ENCODE measurements around the gene UBALD2.
A peak's percentile ranks its signal among the peaks of the same experiment; 100 is the strongest.
"Not testable (repeated sequence)": the region's sequence is repeated elsewhere in the genome, so short reads cannot be mapped to it uniquely, and the experiment has no call there.

Gene UBALD2

GRCh38 chr17:76277300-76278267 is 12.4 kb downstream of the UBALD2 start:
- DNase-seq (ENCODE audit: low read depth), result no peak

- no peak for DNase-seq (ENCODE audit: low read depth)
These were observed 13.2 kb downstream of the UBALD2 start for GRCh38 chr17:76278268-76278908.

DNA sequence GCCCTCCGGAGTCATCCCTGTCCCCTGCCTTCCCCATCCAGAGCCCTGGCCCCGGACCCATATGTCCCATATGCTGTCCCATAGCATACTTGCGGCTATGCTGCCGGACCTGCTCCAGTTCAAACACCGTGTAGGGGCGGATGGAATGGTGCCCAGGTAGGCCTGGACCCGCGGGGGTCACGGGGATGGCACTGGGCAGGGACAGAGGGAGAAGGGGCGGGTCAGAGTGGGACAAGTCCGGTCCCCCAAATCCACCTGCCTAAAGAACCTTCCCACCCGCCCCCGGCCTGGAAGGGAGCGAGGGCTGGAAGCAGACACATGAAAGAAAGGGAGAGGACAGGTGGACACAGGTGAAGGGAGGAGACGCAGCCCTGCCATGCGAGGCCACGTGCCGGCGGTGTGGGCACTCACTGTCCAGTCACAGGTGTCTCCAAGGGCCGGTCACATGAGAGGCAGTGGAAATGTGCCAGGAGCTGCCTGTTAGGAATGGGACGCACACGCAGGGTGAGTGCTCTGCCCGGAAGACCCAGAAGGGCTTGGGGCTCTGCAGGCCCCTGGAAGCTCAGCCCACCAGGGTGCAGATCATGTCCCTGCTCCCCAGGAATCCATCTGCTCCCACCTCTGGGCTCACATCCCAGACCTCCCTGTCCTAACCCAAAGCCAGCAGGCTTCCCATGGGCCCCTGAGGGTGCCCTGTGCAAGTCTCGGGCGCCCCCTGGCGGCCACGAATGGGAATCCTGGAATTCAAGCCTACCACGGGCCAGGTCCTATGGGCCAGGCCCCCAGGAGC is 14.0 kb downstream of the UBALD2 start:
- DNase-seq (ENCODE audit: low read depth), result peak; percentile 62

DNA sequence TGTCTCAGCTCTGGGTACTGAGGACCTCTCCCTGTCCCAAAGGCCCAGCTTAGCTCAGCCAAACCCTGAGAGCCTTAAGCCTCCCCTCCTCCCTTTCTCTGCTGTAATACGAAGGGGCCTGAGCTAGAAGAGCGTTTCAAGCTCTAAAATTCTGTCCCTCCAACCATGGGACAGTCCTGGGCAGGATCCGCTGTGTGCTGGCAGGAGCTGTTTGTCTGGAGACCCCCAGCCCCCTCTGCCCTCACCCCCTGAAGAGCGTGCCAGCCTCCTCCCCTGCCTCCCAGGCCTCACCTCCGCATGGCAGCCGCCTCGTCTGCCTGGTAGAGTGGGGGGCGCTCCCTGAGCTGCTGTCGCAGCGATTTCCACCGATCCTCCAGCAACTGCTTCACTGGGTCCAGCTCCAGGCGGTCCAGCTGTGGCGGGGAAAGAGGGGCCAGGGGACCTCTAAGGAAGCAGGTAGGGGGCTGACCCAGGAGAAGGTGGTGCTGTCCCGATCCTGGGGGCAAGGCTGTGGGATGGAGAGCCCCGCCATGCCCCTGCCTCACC is 14.7 kb downstream of the UBALD2 start:
- no peak for DNase-seq (ENCODE audit: low read depth)

- no peak for DNase-seq (ENCODE audit: low read depth)
These were observed 15.5 kb downstream of the UBALD2 start for GRCh38 chr17:76280650-76281049.

GRCh38 chr17:76281573-76282371 is 16.6 kb downstream of the UBALD2 start:
- DNase-seq (ENCODE audit: low read depth), result no peak

- DNase-seq (ENCODE audit: low read depth), result no peak
These were observed 27.4 kb downstream of the UBALD2 start for GRCh38 chr17:76292567-76292966.

- no peak for DNase-seq (ENCODE audit: low read depth)
These were observed 28.0 kb downstream of the UBALD2 start for GRCh38 chr17:76293106-76293505.

GRCh38 chr17:76296186-76296585 is 31.0 kb downstream of the UBALD2 start:
- DNase-seq (ENCODE audit: low read depth), result no peak

DNA sequence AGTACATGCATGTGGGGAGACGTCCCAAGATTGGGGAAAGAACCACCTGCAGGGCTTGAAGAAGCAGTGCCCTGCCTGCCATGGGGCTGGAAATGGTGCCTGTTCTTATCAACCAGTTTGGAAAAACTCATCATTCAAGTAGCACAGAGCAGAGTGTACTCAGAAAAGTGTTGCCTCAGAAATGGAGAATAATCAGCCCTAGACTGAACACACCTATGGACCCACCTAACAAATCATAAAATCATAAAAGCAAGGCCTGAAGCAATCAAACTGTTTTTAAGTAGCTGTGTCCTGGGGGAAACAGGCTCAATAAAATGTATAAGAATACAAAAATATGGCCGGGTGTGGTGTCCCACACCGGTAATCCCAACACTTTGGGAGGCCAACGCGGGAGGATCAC is 31.7 kb downstream of the UBALD2 start:
- DNase-seq (ENCODE audit: low read depth), result no peak

DNA sequence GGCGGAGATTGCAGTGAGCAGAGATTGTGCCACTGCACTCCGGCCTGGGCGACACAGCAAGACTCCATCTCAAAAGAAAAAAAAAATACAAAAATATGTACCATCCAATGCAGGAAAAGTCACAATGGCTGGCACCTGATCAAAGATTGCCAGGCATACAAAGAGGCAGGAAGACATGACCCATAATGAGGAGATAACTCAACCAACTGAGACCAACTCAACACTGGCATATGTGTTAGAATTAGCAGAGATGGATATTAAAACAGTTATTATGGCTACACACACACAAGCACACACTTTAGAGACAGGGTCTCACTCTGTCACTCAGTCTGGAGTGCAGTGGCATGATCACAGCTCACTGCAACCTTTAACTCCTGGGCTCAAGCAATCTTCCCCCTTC is 32.3 kb downstream of the UBALD2 start:
- DNase-seq (ENCODE audit: low read depth), result no peak

DNA sequence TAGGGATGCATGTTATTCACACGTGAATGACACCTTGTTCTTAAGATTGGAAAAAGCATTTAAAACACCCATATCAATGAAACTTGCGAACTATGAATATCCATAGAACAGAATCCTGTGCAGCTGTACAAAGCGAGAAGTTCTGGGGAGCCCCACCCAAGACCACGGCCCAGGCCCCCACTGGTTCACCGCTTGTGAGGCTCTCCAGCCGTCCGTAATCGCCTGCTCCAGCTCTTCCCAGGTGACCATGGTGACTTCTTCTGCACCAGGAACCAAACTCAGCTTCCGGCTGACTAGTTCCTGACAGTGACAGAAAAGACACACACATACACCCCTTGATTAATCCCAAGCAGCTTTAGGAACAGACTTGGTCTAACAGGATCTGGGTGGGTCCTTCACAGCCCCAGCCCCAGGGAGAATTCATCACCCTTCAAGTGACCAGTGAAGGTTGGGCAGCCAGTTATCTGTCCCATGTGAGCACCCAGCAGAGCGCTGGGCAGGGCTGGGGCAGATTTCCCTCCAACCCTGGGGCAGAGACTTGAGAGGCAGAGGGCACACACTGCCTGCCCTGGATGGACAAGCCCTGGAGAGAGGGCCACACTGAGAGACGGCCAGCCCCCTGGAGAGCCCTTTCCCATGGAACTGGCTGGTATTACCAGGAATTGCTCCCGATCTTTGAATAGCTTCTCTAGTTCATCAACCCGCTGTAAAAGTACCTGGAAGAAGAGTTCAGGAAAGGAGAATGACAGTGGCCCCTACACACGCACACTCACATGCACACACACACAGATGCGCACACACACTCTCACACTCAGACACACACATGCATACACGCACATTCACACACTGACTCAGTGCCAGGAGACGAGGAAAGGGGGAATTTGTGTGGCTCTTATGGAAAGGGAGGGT is 39.3 kb downstream of the UBALD2 start:
- no peak for DNase-seq (ENCODE audit: low read depth)

GRCh38 chr17:76305135-76305454 is 39.9 kb downstream of the UBALD2 start:
- DNase-seq (ENCODE audit: low read depth), result not testable (repeated sequence)

- DNase-seq (ENCODE audit: low read depth), result no peak
These were observed 42.3 kb downstream of the UBALD2 start for GRCh38 chr17:76307299-76307965.

GRCh38 chr17:76307966-76308338 is 42.8 kb downstream of the UBALD2 start, which contains the start of gene QRICH2:
Gene QRICH2, minus strand, starts transcription at chr17:76308276. Its CDS starts 278 bp downstream, at chr17:76307998.
- DNase-seq (ENCODE audit: low read depth), result no peak

GRCh38 chr17:76309461-76309860 is 44.3 kb downstream of the UBALD2 start:
- DNase-seq (ENCODE audit: low read depth), result no peak

- no peak for DNase-seq (ENCODE audit: low read depth)
These were observed 47.6 kb downstream of the UBALD2 start for GRCh38 chr17:76312735-76313134.

- DNase-seq (ENCODE audit: low read depth), result no peak
These were observed 49.5 kb downstream of the UBALD2 start for GRCh38 chr17:76314392-76315227.

DNA sequence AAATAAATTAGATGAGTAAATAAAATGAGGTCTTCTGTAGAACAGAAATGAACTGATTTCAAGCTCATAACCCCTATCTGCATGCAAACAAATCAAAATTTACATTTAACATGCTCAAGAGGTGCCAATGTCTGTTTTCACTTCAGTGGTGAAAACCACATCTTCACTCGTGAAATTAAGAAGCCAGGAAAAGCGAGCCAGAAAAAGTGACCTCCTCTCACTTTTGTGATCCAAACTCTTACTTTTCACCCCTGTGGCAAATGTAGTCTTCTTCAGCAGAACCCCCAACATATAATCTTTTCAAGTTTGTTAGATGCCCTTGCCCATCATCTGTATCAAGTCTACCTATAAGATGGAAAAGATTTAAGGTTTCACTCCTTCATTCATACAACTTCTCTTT is 52.4 kb downstream of the UBALD2 start:
- DNase-seq (ENCODE audit: low read depth), result no peak

Data from stimulated activated CD8-positive, alpha-beta memory T cell treated with anti-CD3 and anti-CD28 coated beads, Interleukin-12 subunit alpha, Interleukin-12 subunit beta, amount 100 ng/mL, for 4 hours (primary cell).